Transverse colon (tissue), 4 donors: Measurements from ENCODE around the gene BICRA.

Source experiments
- CTCF ChIP-seq, 5 experiments: fragments of 200-600 bp in 3 of 5; fragments of 450-650 bp in 2 of 5; sonication (generic) in 3 of 5; IDR thresholded peaks; 1 replicate in 2 of 5; 2 replicates in 3 of 5; pipeline ENCODE4 v1.5.1; 2016 to 2017; ENCODE audit warnings: antibody characterized with exemption in 5 of 5, inconsistent platforms in 3 of 5, mild to moderate bottlenecking in 2 of 5, moderate library complexity in 1 of 5
- POLR2AphosphoS5 ChIP-seq, 3 donors: sonication (generic); formaldehyde crosslinking; IDR thresholded peaks; one replicate each; pipeline ENCODE4 v1.6.1; 2016; ENCODE audit warnings: antibody characterized with exemption in 3 of 3

- TF ChIP-seq POLR2AphosphoS5 (IDR thresholded peaks at IDR 0.05): peak; percentile 4 to 73 (median 67)
- TF ChIP-seq CTCF (IDR thresholded peaks at IDR 0.05): no peak
Observed at GRCh38 chr19:47608969-47609905, at the start of gene BICRA.
